H9 (cell line): Measurements from ENCODE around the gene DOHH. TPM values are rescaled to one million over a fixed set of nuclear protein-coding genes. Genes with fewer than 3 reads are reported as not detected.

Source experiments
- DNase-seq: peaks from one replicate; pipeline ENCODE4 v3.0.0-alpha.2; 2017
- H2AFZ ChIP-seq: one replicate; pipeline ENCODE4 v1.6.1; 2013; ENCODE audit warnings: mild to moderate bottlenecking, low read length, control low read depth, moderate library complexity
- H2AK5ac ChIP-seq: 2 replicates; pipeline ENCODE4 v1.6.1; 2013; ENCODE audit warnings: low read length, control low read depth, mixed read lengths; ENCODE audit not compliant: insufficient read length
- H2BK120ac ChIP-seq: one replicate; pipeline ENCODE4 v1.6.1; 2013; ENCODE audit warnings: low read depth, mild to moderate bottlenecking, low read length, control low read depth, inconsistent platforms; ENCODE audit not compliant: poor library complexity, severe bottlenecking
- H2BK12ac ChIP-seq: 2 replicates; pipeline ENCODE4 v1.6.1; 2013; ENCODE audit warnings: low read length, control low read depth, mixed read lengths, low read depth; ENCODE audit not compliant: insufficient read length
- H2BK15ac ChIP-seq: 2 replicates; pipeline ENCODE4 v1.6.1; 2013; ENCODE audit warnings: low read depth, low read length, control low read depth
- H2BK20ac ChIP-seq: one replicate; pipeline ENCODE4 v1.6.1; 2013; ENCODE audit warnings: low read depth, mild to moderate bottlenecking, low read length, control low read depth, inconsistent platforms; ENCODE audit not compliant: poor library complexity, severe bottlenecking
- H2BK5ac ChIP-seq: 2 replicates; pipeline ENCODE4 v1.6.1; 2013; ENCODE audit warnings: low read length, control low read depth, mixed read lengths; ENCODE audit not compliant: insufficient read length
- H3K14ac ChIP-seq: 2 replicates; pipeline ENCODE4 v1.6.1; 2013; ENCODE audit warnings: low read length, control low read depth; ENCODE audit not compliant: insufficient read depth
- H3K18ac ChIP-seq: 2 replicates; pipeline ENCODE4 v1.6.1; 2013; ENCODE audit warnings: low read depth, mild to moderate bottlenecking, mixed read lengths, low read length, control low read depth; ENCODE audit not compliant: insufficient read length
- H3K23ac ChIP-seq: 2 replicates; pipeline ENCODE4 v1.6.1; 2013; ENCODE audit warnings: low read length, control low read depth, mixed read lengths, low read depth; ENCODE audit not compliant: insufficient read length
- H3K23me2 ChIP-seq: 2 replicates; pipeline ENCODE4 v1.6.1; 2013; ENCODE audit warnings: low read depth, mild to moderate bottlenecking, mixed read lengths, low read length, control low read depth; ENCODE audit not compliant: insufficient read length, poor library complexity, severe bottlenecking
- H3K27ac ChIP-seq: 2 replicates; pipeline ENCODE4 v1.5.1; 2013; ENCODE audit warnings: low read length, control low read depth, mixed read lengths, low read depth; ENCODE audit not compliant: insufficient read length
- H3K27me3 ChIP-seq: 2 replicates; pipeline ENCODE4 v1.6.1; 2013; ENCODE audit warnings: low read length, control low read depth, inconsistent platforms; ENCODE audit not compliant: insufficient read depth
- H3K4ac ChIP-seq: 2 replicates; pipeline ENCODE4 v1.6.1; 2013; ENCODE audit warnings: low read depth, mild to moderate bottlenecking, control low read depth, inconsistent platforms, low read length, moderate library complexity
- H3K4me1 ChIP-seq: 2 replicates; pipeline ENCODE4 v1.6.1; 2013; ENCODE audit warnings: low read length, control low read depth, inconsistent platforms; ENCODE audit not compliant: insufficient read depth
- H3K4me2 ChIP-seq: 2 replicates; pipeline ENCODE4 v1.6.1; 2013; ENCODE audit warnings: low read length, control low read depth, mixed read lengths; ENCODE audit not compliant: insufficient read length, insufficient read depth
- H3K56ac ChIP-seq: 2 replicates; pipeline ENCODE4 v1.6.1; 2013; ENCODE audit warnings: low read depth, mild to moderate bottlenecking, mixed read lengths, low read length, control low read depth; ENCODE audit not compliant: insufficient read length
- H3K79me1 ChIP-seq: 2 replicates; pipeline ENCODE4 v1.6.1; 2013; ENCODE audit warnings: low read depth, mild to moderate bottlenecking, moderate library complexity, low read length, control low read depth, inconsistent platforms; ENCODE audit not compliant: insufficient read depth, poor library complexity, severe bottlenecking
- H3K79me2 ChIP-seq: 2 replicates; pipeline ENCODE4 v1.6.1; 2013; ENCODE audit warnings: low read length, control low read depth, inconsistent platforms; ENCODE audit not compliant: insufficient read depth
- H3K9ac ChIP-seq: 2 replicates; pipeline ENCODE4 v1.6.1; 2013; ENCODE audit warnings: low read length, control low read depth, mixed read lengths; ENCODE audit not compliant: insufficient read length; ENCODE audit errors: extremely low read depth
- H3K9me3 ChIP-seq: one replicate; pipeline ENCODE4 v1.6.1; 2013; ENCODE audit warnings: low read depth, low read length, inconsistent platforms; ENCODE audit not compliant: control insufficient read depth
- H3T11ph ChIP-seq: one replicate; pipeline ENCODE4 v1.6.1; 2013; ENCODE audit warnings: mild to moderate bottlenecking, low read length, control low read depth, inconsistent platforms
- H4K20me1 ChIP-seq: one replicate; pipeline ENCODE4 v1.6.1; 2013; ENCODE audit not compliant: control insufficient read depth, insufficient read length, insufficient read depth
- H4K5ac ChIP-seq: 2 replicates; pipeline ENCODE4 v1.6.1; 2013; ENCODE audit warnings: low read depth, mild to moderate bottlenecking, mixed read lengths, low read length, control low read depth; ENCODE audit not compliant: insufficient read length
- H4K8ac ChIP-seq: replicated peaks from 2 replicates; pipeline ENCODE4 v1.6.1; 2013; ENCODE audit warnings: low read length, control low read depth, mixed read lengths, low read depth; ENCODE audit not compliant: insufficient read length
- H4K91ac ChIP-seq: 2 replicates; pipeline ENCODE4 v1.6.1; 2013; ENCODE audit warnings: low read depth, mild to moderate bottlenecking, moderate library complexity, mixed read lengths, low read length, control low read depth; ENCODE audit not compliant: insufficient read length
- H3K27ac Mint-ChIP-seq, 3 experiments: 2 replicates in 2 of 3; 3 replicates in 1 of 3; pipeline ENCODE4 v1.8.0; 2020 to 2021; ENCODE audit warnings: mixed read lengths in 3 of 3, mild to moderate bottlenecking in 1 of 3, moderate library complexity in 1 of 3
- H3K27me3 Mint-ChIP-seq: 2 replicates; pipeline ENCODE4 v1.8.0; 2021; ENCODE audit warnings: low read depth, mild to moderate bottlenecking, moderate library complexity, mixed read lengths
- H3K36me3 Mint-ChIP-seq, 3 experiments: 2 replicates in 2 of 3; 3 replicates in 1 of 3; pipeline ENCODE4 v1.8.0; 2020 to 2021; ENCODE audit warnings: low read depth in 3 of 3, mixed read lengths in 3 of 3; ENCODE audit not compliant: insufficient read depth in 1 of 3
- H3K4me1 Mint-ChIP-seq, 2 experiments: 2 replicates each; pipeline ENCODE4 v1.8.0; 2020; ENCODE audit warnings: mixed read lengths in 2 of 2
- H3K4me3 Mint-ChIP-seq, 2 experiments: 2 replicates in 1 of 2; 3 replicates in 1 of 2; pipeline ENCODE4 v1.8.0; 2020 to 2021; ENCODE audit warnings: mild to moderate bottlenecking in 2 of 2, mixed read lengths in 2 of 2, moderate library complexity in 1 of 2
- H3K9me3 Mint-ChIP-seq, 2 experiments: 2 replicates in 1 of 2; 3 replicates in 1 of 2; pipeline ENCODE4 v1.8.0; 2020; ENCODE audit warnings: mild to moderate bottlenecking in 2 of 2, mixed read lengths in 2 of 2, moderate library complexity in 1 of 2
- CTCF ChIP-seq: fragments of 200-600 bp; sonication (generic); conservative IDR thresholded peaks from 3 replicates; pipeline ENCODE4 v1.8.0; 2021; ENCODE audit warnings: antibody characterized with exemption, mild to moderate bottlenecking
- WGBS: extraction: QIAGEN DNeasy Blood & Tissue Kit; methylation state at CpG from one replicate; pipeline ENCODE4 v1.1.7; 2013; ENCODE audit warnings: missing lambda C conversion rate, low lambda C conversion rate, mixed read lengths; ENCODE audit not compliant: insufficient read length; ENCODE audit errors: extremely low coverage; 5-methylcytosine and 5-hydroxymethylcytosine counted together
- total RNA-seq: library from RNA; stranded (reverse); gene quantifications from 2 replicates; pipeline ENCODE4 v1.2.1, GENCODE V29; 2021

The DOHH gene
- total RNA-seq, 1 experiment from 2014 or later, result 16.5 TPM

DNA sequence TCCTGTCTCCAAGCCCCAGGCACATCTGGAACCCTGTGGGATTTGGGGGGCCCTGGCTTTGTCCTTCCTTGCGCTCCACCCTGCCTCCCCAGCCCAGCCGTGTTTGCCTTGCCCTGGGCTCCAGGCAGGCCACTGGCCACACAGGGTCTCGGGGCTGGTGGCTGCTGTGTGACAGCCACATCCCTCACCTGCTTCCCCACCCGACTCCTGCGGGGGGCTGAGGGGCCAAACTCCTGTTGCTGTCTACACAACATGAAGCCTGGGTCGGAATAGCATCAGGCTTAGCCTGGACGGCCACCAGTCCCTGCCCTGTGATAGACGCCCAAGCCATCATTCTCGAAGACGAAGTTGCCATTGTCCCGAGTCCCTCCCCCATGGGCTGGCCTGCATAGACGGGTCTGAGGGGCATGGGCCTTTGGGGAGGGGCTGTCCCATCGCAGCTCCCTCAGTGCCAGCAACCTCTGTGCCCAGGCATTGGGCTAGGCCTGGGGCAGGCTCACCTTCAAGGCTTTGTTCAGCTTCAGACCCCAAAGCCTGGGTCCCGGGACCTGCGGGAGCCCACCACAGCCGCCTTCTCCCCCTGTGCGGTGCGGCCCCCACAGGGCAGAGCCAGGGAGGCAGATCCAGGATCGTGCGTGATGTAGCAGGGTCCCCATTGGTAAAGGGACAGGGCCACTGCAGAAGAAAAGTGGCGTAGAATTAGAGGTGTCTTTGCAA is 23.0 kb upstream of the DOHH start:
- no peak overlapping the region for H3K56ac ChIP-seq
- Mint-ChIP-seq H3K36me3 (peaks cover 10 to 35% (median 33%) of the 10 kb centered on the region in 3 experiments), H3K4me3 (no peak overlapping the region), H3K27ac (peak overlapping the region in 1 of 3 experiments; percentile 73; a peak in 1 of 7 replicates), H3K27me3 (no peaks in the 10 kb centered on the region), H3K9me3 (no peaks in the 10 kb centered on the region; a peak in 1 of 5 replicates), H3K4me1 (peaks cover 20 to 21% of the 10 kb centered on the region in 2 experiments)
- no peaks in the 10 kb centered on the region for H3K23me2 ChIP-seq
- H4K91ac ChIP-seq, result no peak overlapping the region
- no peak overlapping the region for H2BK5ac ChIP-seq
- no peaks in the 10 kb centered on the region for H3K9me3 ChIP-seq
- H4K5ac ChIP-seq, result no peak overlapping the region
- no peak overlapping the region for H3T11ph ChIP-seq
- no peak overlapping the region for H3K4ac ChIP-seq
- peaks cover 1% of the 10 kb centered on the region; the same call in 1 of the 2 replicates for H3K4me1 ChIP-seq
- H3K79me2 ChIP-seq, result no peaks in the 10 kb centered on the region; the same call in 1 of the 2 replicates
- no peak overlapping the region for H3K23ac ChIP-seq
- no peaks in the 10 kb centered on the region for H3K79me1 ChIP-seq
- H4K20me1 ChIP-seq, result no peaks in the 10 kb centered on the region
- H3K14ac ChIP-seq, result no peak overlapping the region
- H2AK5ac ChIP-seq, result no peak overlapping the region
- no peak overlapping the region for H2BK20ac ChIP-seq
- no peak overlapping the region for H4K8ac ChIP-seq
- no peak overlapping the region for H2AFZ ChIP-seq
- no peak for TF ChIP-seq CTCF
- no peak overlapping the region for H2BK15ac ChIP-seq
- H3K9ac ChIP-seq, result no peak overlapping the region
- H3K27me3 ChIP-seq, result no peaks in the 10 kb centered on the region
- no peak overlapping the region for H3K18ac ChIP-seq
- no peak overlapping the region for H3K27ac ChIP-seq
- H3K4me2 ChIP-seq, result no peak overlapping the region
- DNase-seq, result no peak
- H2BK120ac ChIP-seq, result no peak overlapping the region
- WGBS, result no CpG with 5 or more reads among the region's 21 CpGs
- H2BK12ac ChIP-seq, result no peak overlapping the region
